Measurements from ENCODE around the gene LHFPL6.

LHFPL6 gene

DNA sequence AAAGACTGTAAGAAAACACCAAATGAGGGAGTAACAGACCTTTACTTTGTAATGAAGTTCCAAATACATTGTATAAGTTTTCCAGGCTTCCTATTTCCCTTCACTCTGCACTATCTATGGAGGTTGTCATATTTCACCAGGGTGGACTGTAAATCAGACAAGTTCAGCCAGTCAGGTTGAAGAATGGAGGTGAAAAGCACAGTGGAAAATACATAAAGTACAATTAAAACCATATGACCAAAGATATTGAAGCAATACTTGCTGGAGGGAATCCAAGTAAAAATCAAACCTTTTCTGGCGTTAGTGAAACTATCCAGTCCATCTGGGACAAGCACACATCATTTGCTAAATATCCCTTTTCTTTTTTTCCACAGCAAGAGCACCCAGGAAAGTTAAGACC lies 3.2 kb downstream of the LHFPL6 start:
- TF ChIP-seq, protein P1, sequence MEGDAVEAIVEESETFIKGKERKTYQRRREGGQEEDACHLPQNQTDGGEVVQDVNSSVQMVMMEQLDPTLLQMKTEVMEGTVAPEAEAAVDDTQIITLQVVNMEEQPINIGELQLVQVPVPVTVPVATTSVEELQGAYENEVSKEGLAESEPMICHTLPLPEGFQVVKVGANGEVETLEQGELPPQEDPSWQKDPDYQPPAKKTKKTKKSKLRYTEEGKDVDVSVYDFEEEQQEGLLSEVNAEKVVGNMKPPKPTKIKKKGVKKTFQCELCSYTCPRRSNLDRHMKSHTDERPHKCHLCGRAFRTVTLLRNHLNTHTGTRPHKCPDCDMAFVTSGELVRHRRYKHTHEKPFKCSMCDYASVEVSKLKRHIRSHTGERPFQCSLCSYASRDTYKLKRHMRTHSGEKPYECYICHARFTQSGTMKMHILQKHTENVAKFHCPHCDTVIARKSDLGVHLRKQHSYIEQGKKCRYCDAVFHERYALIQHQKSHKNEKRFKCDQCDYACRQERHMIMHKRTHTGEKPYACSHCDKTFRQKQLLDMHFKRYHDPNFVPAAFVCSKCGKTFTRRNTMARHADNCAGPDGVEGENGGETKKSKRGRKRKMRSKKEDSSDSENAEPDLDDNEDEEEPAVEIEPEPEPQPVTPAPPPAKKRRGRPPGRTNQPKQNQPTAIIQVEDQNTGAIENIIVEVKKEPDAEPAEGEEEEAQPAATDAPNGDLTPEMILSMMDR (conservative IDR thresholded peaks at IDR 0.05; ENCODE audit: control insufficient read depth, insufficient read depth, low read depth, low read length): no peak
- peak overlapping the region; percentile 85 for H3K4me3 ChIP-seq (ENCODE audit: control insufficient read depth, low read depth, low read length)
- peak; percentile 80 for DNase-seq (ENCODE audit: low read depth)

- TF ChIP-seq, protein P1 (conservative IDR thresholded peaks at IDR 0.05; ENCODE audit: control insufficient read depth, insufficient read depth, low read depth, low read length): no peak
- DNase-seq (ENCODE audit: low read depth): no peak
- H3K4me3 ChIP-seq (ENCODE audit: control insufficient read depth, low read depth, low read length): peak overlapping the region; percentile 85
Measured at GRCh38 chr13:39599012-39599411, 4.0 kb downstream of the LHFPL6 start.

GRCh38 chr13:39597838-39598237 lies 5.2 kb downstream of the LHFPL6 start:
- TF ChIP-seq, protein P1 (conservative IDR thresholded peaks at IDR 0.05; ENCODE audit: control insufficient read depth, insufficient read depth, low read depth, low read length): no peak
- H3K4me3 ChIP-seq (ENCODE audit: control insufficient read depth, low read depth, low read length): no peak overlapping the region
- DNase-seq (ENCODE audit: low read depth): peak; percentile 59

- TF ChIP-seq, protein P1 (conservative IDR thresholded peaks at IDR 0.05; ENCODE audit: control insufficient read depth, insufficient read depth, low read depth, low read length): no peak
- no peak overlapping the region for H3K4me3 ChIP-seq (ENCODE audit: control insufficient read depth, low read depth, low read length)
- DNase-seq (ENCODE audit: low read depth): no peak
Measured at GRCh38 chr13:39596685-39597084, 6.3 kb downstream of the LHFPL6 start.

DNA sequence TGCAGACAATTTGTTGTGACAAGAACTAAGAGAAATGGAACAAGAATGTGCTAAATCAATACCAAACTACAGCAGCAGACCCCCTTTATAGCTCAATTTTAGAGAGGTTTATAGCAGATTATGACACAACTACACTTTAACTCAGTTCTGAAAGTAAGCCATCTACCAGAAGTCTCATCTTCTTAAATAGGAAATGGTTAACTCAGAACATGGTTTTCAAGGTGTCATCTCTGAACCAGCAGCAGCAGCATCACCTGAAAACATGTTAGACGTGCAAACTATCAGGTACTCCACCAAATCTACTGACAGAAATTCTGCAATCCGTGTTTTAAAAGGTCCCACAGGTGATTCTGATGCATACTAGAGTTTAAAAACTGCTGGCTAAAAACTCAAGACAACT lies 6.8 kb downstream of the LHFPL6 start:
- H3K4me3 ChIP-seq (ENCODE audit: control insufficient read depth, low read depth, low read length): no peak overlapping the region
- no peak for DNase-seq (ENCODE audit: low read depth)
- TF ChIP-seq, protein P1 (conservative IDR thresholded peaks at IDR 0.05; ENCODE audit: control insufficient read depth, insufficient read depth, low read depth, low read length): no peak

GRCh38 chr13:39590466-39591036 lies 12.4 kb downstream of the LHFPL6 start:
- no peak for DNase-seq (ENCODE audit: low read depth)
- H3K4me3 ChIP-seq (ENCODE audit: control insufficient read depth, low read depth, low read length): no peak overlapping the region
- TF ChIP-seq, protein P1 (conservative IDR thresholded peaks at IDR 0.05; ENCODE audit: control insufficient read depth, insufficient read depth, low read depth, low read length): no peak

DNA sequence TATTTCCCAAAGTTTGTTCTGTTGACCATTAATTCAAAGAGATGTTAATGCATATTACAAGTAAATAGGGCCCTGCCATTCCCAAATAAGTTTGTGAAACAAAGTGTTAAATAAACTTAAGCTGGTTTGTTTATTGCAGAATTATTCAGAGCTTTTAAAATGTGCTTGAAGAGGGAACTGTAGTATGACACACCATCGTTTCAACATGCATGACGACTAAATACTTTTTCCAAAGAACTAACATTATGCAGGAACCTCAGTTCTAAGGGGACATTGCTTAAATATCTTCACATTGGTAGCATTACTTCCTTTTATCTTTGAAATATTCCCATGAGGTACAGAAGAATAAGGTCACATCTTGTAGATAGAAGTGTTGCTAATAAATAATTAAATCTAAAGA lies 14.6 kb downstream of the LHFPL6 start:
- TF ChIP-seq, protein P1 (conservative IDR thresholded peaks at IDR 0.05; ENCODE audit: control insufficient read depth, insufficient read depth, low read depth, low read length): no peak
- no peak overlapping the region for H3K4me3 ChIP-seq (ENCODE audit: control insufficient read depth, low read depth, low read length)
- peak; percentile 31 for DNase-seq (ENCODE audit: low read depth)

Measured in fibroblast of mammary gland (primary cell).